ENCODE results near the gene EXPH5.
"Not testable (repeated sequence)": the region's sequence is repeated elsewhere in the genome, so short reads cannot be mapped to it uniquely, and the experiment has no call there.

EXPH5 gene

DNA sequence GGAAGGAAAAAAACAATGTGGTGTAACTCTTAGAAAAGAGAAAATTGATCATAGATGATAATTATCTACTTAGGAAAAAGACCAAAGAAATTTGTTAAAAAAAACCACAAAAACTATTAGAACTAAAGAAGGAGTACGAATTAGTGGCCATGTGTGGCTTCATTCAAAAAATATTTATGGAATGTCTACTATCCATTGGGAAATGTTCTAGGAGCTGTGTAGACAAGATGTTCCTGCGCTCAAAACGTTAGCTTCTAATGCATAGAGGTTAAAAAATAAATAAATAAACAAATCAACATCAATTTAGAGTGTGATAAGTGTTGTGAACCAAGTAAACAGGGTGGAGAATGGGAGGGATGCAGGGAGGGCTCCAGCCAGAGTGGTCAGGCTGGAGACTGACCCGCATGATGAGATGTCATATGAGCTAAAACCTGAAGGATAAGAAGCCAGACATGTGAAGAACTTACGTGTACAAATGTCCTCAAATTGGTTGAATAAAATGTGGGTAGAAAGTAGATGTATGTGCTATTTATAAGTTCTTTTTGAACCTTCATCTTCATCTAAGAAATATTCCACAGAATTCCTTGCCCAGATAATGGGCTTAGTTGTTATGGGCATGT lies 4.3 kb upstream of the EXPH5 start:
- Histone ChIP-seq H3K4me1 (ENCODE audit: insufficient read depth, low read length) (no peaks in the 10 kb centered on the region), H3K36me3 (ENCODE audit: insufficient read depth, low read length) (no peaks in the 10 kb centered on the region), H3K27me3 (ENCODE audit: control insufficient read depth in 1 of 2, insufficient read depth in 2 of 2, low read length in 2 of 2) (peaks cover 0 to 5% of the 10 kb centered on the region in 2 donors), H3K9me3 (ENCODE audit: low read length) (no peaks in the 10 kb centered on the region), H3K27ac (ENCODE audit: low read depth, low read length) (no peak overlapping the region), H3K4me3 (ENCODE audit: low read depth in 1 of 2, low read length in 2 of 2) (no peak overlapping the region), H3K9ac (ENCODE audit: low read length) (no peak overlapping the region)

GRCh38 chr11:108596701-108597100 lies 3.1 kb upstream of the EXPH5 start:
- Histone ChIP-seq H3K4me3 (ENCODE audit: low read depth in 1 of 2, low read length in 2 of 2) (no peak overlapping the region), H3K4me1 (ENCODE audit: insufficient read depth, low read length) (no peaks in the 10 kb centered on the region), H3K36me3 (ENCODE audit: insufficient read depth, low read length) (no peaks in the 10 kb centered on the region), H3K9me3 (ENCODE audit: low read length) (no peaks in the 10 kb centered on the region), H3K27ac (ENCODE audit: low read depth, low read length) (no peak overlapping the region), H3K27me3 (ENCODE audit: control insufficient read depth in 1 of 2, insufficient read depth in 2 of 2, low read length in 2 of 2) (peaks cover 0 to 9% of the 10 kb centered on the region in 2 donors), H3K9ac (ENCODE audit: low read length) (no peak overlapping the region)

DNA sequence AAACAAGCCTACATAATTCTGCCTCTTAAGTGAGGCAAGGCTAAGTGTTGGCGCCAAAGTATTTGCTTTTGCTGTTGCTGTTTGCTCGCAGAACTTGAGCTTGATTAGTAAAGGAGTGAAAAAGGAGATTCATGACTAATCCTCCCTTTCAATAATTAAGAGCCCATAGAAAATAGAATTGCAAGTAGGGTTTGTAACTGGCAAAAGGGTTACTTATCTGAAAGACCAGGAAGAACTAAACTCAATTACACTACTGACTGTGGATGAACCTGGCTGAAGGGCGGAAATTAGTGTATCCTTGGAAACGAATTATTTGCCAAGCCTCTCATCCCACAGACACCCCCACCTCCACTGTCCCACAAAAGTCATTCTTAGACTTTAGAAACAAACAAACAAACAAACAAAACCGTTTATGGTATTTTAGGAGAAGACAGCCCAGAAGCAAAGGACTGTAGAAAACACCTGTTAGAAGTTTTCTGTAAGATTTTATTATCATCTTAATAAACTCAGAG lies 411 bp upstream of the EXPH5 start:
- no peak overlapping the region for H3K9ac ChIP-seq (ENCODE audit: low read length)
- H3K36me3 ChIP-seq (ENCODE audit: insufficient read depth, low read length): no peaks in the 10 kb centered on the region
- no peaks in the 10 kb centered on the region for H3K4me1 ChIP-seq (ENCODE audit: insufficient read depth, low read length)
- peaks cover 0 to 9% of the 10 kb centered on the region in 2 donors for H3K27me3 ChIP-seq (ENCODE audit: control insufficient read depth in 1 of 2, insufficient read depth in 2 of 2, low read length in 2 of 2)
- H3K27ac ChIP-seq (ENCODE audit: low read depth, low read length): no peak overlapping the region
- H3K4me3 ChIP-seq (ENCODE audit: low read depth in 1 of 2, low read length in 2 of 2): peak overlapping the region; percentile 43 to 83
- no peaks in the 10 kb centered on the region for H3K9me3 ChIP-seq (ENCODE audit: low read length)

- H3K4me3 ChIP-seq (ENCODE audit: low read depth in 1 of 2, low read length in 2 of 2): peak overlapping the region; percentile 43 to 83
- H3K27me3 ChIP-seq (ENCODE audit: control insufficient read depth in 1 of 2, insufficient read depth in 2 of 2, low read length in 2 of 2): peaks cover 0 to 9% of the 10 kb centered on the region in 2 donors
- H3K9ac ChIP-seq (ENCODE audit: low read length): no peak overlapping the region
- H3K27ac ChIP-seq (ENCODE audit: low read depth, low read length): no peak overlapping the region
- H3K36me3 ChIP-seq (ENCODE audit: insufficient read depth, low read length): no peaks in the 10 kb centered on the region
- H3K4me1 ChIP-seq (ENCODE audit: insufficient read depth, low read length): no peaks in the 10 kb centered on the region
- no peaks in the 10 kb centered on the region for H3K9me3 ChIP-seq (ENCODE audit: low read length)
These were observed 866 bp downstream of the EXPH5 start for GRCh38 chr11:108592591-108593213.

- H3K4me3 ChIP-seq (ENCODE audit: low read depth in 1 of 2, low read length in 2 of 2): no peak overlapping the region
- no peak overlapping the region for H3K27ac ChIP-seq (ENCODE audit: low read depth, low read length)
- H3K9ac ChIP-seq (ENCODE audit: low read length): no peak overlapping the region
These were observed 1.7 kb downstream of the EXPH5 start for GRCh38 chr11:108591893-108592292.

DNA sequence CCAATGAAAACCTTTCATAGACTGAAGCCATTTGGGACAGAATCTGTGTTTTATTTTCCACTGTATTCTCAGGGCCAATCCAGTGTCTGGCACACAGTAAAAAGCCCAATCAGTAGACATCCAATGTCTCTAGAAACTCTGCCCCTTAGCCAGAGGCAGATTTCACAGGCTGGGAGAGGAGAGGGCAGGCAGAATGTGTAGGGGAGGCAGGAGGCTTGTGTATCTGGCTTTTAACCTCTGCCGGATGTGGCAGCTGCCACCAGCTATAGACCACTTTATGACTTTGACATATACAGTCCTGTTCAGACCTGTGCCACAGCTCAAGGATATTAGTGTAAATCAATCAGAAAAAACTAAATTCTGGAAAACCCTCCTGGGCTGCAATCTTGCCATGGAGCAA lies 4.4 kb downstream of the EXPH5 start:
- Histone ChIP-seq H3K27me3 (ENCODE audit: control insufficient read depth in 1 of 2, insufficient read depth in 2 of 2, low read length in 2 of 2) (peaks cover 0 to 5% of the 10 kb centered on the region in 2 donors), H3K27ac (ENCODE audit: low read depth, low read length) (no peak overlapping the region), H3K36me3 (ENCODE audit: insufficient read depth, low read length) (no peaks in the 10 kb centered on the region), H3K4me3 (ENCODE audit: low read depth in 1 of 2, low read length in 2 of 2) (no peak overlapping the region), H3K4me1 (ENCODE audit: insufficient read depth, low read length) (no peaks in the 10 kb centered on the region), H3K9ac (ENCODE audit: low read length) (no peak overlapping the region), H3K9me3 (ENCODE audit: low read length) (no peaks in the 10 kb centered on the region)

More at GRCh38 chr11:108591893-108592292, 1.7 kb downstream of the EXPH5 start:
- Histone ChIP-seq H3K27me3 (ENCODE audit: control insufficient read depth in 1 of 2, insufficient read depth in 2 of 2, low read length in 2 of 2) (peaks cover 0 to 9% of the 10 kb centered on the region in 2 donors), H3K9me3 (ENCODE audit: low read length) (no peaks in the 10 kb centered on the region), H3K4me1 (ENCODE audit: insufficient read depth, low read length) (no peaks in the 10 kb centered on the region), H3K36me3 (ENCODE audit: insufficient read depth, low read length) (no peaks in the 10 kb centered on the region)

DNA sequence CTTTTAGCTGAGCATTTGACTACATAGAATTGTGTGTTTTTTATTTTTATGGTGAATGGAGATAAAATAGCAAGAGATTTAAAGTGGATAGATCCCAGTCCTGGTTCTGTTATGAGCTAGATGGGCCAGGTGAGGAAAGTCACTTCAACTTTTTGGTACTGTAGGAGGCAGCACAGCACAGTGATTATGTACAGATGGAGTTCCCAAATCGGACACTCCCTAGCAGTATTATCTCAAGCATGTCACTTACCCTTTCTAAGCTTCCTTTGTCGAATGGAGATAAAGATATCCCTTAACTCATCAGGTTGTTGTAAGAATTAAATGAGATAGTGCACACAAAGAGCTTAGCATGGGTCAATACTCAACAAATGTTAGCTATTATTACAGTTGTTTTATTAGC lies 5.3 kb downstream of the EXPH5 start:
- H3K9ac ChIP-seq (ENCODE audit: low read length): no peak overlapping the region
- no peak overlapping the region for H3K4me3 ChIP-seq (ENCODE audit: low read depth in 1 of 2, low read length in 2 of 2)
- H3K27ac ChIP-seq (ENCODE audit: low read depth, low read length): no peak overlapping the region
- no peaks in the 10 kb centered on the region for H3K36me3 ChIP-seq (ENCODE audit: insufficient read depth, low read length)
- H3K4me1 ChIP-seq (ENCODE audit: insufficient read depth, low read length): no peaks in the 10 kb centered on the region
- H3K27me3 ChIP-seq (ENCODE audit: control insufficient read depth in 1 of 2, insufficient read depth in 2 of 2, low read length in 2 of 2): peaks cover 0 to 5% of the 10 kb centered on the region in 2 donors
- no peaks in the 10 kb centered on the region for H3K9me3 ChIP-seq (ENCODE audit: low read length)

GRCh38 chr11:108587109-108587508 lies 6.5 kb downstream of the EXPH5 start:
- no peak overlapping the region for H3K9ac ChIP-seq (ENCODE audit: low read length)
- H3K27ac ChIP-seq (ENCODE audit: low read depth, low read length): no peak overlapping the region
- no peaks in the 10 kb centered on the region for H3K36me3 ChIP-seq (ENCODE audit: insufficient read depth, low read length)
- no peaks in the 10 kb centered on the region for H3K27me3 ChIP-seq (ENCODE audit: control insufficient read depth in 1 of 2, insufficient read depth in 2 of 2, low read length in 2 of 2)
- H3K4me1 ChIP-seq (ENCODE audit: insufficient read depth, low read length): no peaks in the 10 kb centered on the region
- no peak overlapping the region for H3K4me3 ChIP-seq (ENCODE audit: low read depth in 1 of 2, low read length in 2 of 2)
- no peaks in the 10 kb centered on the region for H3K9me3 ChIP-seq (ENCODE audit: low read length)

DNA sequence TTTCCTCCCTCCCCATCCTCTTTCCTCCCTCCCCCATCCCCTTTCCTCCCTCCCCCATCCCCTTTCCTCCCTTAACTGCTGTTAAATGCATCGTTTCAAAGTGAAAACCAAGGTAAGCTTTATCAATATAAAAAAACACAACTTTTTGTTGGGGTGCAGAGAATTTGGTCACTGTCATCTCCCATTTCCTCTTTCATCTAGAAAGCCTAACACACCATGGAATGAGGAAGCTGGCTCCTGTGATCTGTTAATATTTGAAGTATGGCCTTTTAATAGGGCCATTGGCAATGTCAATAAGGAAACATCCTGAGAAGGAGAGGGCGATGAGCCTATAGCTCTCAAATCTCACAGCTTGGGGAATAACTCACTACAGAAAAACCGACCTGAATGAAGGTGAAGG lies 7.0 kb downstream of the EXPH5 start:
- H3K27ac ChIP-seq (ENCODE audit: low read depth, low read length): no peak overlapping the region
- H3K4me1 ChIP-seq (ENCODE audit: insufficient read depth, low read length): no peaks in the 10 kb centered on the region
- no peaks in the 10 kb centered on the region for H3K27me3 ChIP-seq (ENCODE audit: control insufficient read depth in 1 of 2, insufficient read depth in 2 of 2, low read length in 2 of 2)
- no peak overlapping the region for H3K4me3 ChIP-seq (ENCODE audit: low read depth in 1 of 2, low read length in 2 of 2)
- H3K36me3 ChIP-seq (ENCODE audit: insufficient read depth, low read length): no peaks in the 10 kb centered on the region
- H3K9ac ChIP-seq (ENCODE audit: low read length): no peak overlapping the region
- no peaks in the 10 kb centered on the region for H3K9me3 ChIP-seq (ENCODE audit: low read length)

DNA sequence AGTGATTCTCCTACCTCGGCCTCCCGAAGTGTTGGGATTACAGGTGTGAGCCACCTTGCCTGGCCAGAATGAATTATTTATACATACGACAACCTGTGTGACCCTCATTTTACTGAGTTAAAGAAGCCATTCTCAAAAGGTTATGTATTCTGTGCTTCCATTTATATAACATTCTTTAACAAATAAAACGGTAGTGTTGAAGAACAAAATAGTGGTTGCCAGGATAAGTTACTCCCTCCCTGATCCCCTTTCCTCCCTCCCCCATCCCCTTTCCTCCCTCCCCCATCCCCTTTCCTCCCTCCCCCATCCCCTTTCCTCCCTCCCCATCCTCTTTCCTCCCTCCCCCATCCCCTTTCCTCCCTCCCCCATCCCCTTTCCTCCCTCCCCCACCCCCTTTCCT lies 7.4 kb downstream of the EXPH5 start:
- H3K4me3 ChIP-seq (ENCODE audit: low read depth in 1 of 2, low read length in 2 of 2); H3K36me3 ChIP-seq (ENCODE audit: insufficient read depth, low read length); H3K9me3 ChIP-seq (ENCODE audit: low read length): not testable (repeated sequence)

GRCh38 chr11:108584973-108585372 lies 8.6 kb downstream of the EXPH5 start:
- Histone ChIP-seq H3K4me3 (ENCODE audit: low read depth in 1 of 2, low read length in 2 of 2) (no peak overlapping the region), H3K36me3 (ENCODE audit: insufficient read depth, low read length) (no peaks in the 10 kb centered on the region), H3K4me1 (ENCODE audit: insufficient read depth, low read length) (no peaks in the 10 kb centered on the region), H3K27ac (ENCODE audit: low read depth, low read length) (no peak overlapping the region), H3K9ac (ENCODE audit: low read length) (no peak overlapping the region), H3K9me3 (ENCODE audit: low read length) (no peaks in the 10 kb centered on the region), H3K27me3 (ENCODE audit: control insufficient read depth in 1 of 2, insufficient read depth in 2 of 2, low read length in 2 of 2) (no peaks in the 10 kb centered on the region)

More for the DNA sequence above, 7.4 kb downstream of the EXPH5 start:
- not testable (repeated sequence) for H3K27ac ChIP-seq (ENCODE audit: low read depth, low read length); H3K27me3 ChIP-seq (ENCODE audit: control insufficient read depth in 1 of 2, insufficient read depth in 2 of 2, low read length in 2 of 2); H3K9ac ChIP-seq (ENCODE audit: low read length); H3K4me1 ChIP-seq (ENCODE audit: insufficient read depth, low read length)

GRCh38 chr11:108580645-108581044 lies 12.9 kb downstream of the EXPH5 start:
- Histone ChIP-seq H3K36me3 (ENCODE audit: insufficient read depth, low read length) (no peaks in the 10 kb centered on the region), H3K27ac (ENCODE audit: low read depth, low read length) (no peak overlapping the region), H3K9me3 (ENCODE audit: low read length) (no peaks in the 10 kb centered on the region), H3K4me1 (ENCODE audit: insufficient read depth, low read length) (no peaks in the 10 kb centered on the region), H3K4me3 (ENCODE audit: low read depth in 1 of 2, low read length in 2 of 2) (no peak overlapping the region), H3K27me3 (ENCODE audit: control insufficient read depth in 1 of 2, insufficient read depth in 2 of 2, low read length in 2 of 2) (no peaks in the 10 kb centered on the region), H3K9ac (ENCODE audit: low read length) (no peak overlapping the region)

Data from muscle layer of colon (tissue), 2 donors.